WTC11 (cell line): ENCODE results near the gene ABI3.

Experiments
- ATF6 ChIP-seq: sonication (generic); formaldehyde crosslinking; IDR thresholded peaks from 2 replicates; pipeline ENCODE4 v1.8.1; 2023; ENCODE audit warnings: mild to moderate bottlenecking, missing genetic modification reagents
- CREB1 ChIP-seq: sonication (generic); formaldehyde crosslinking; IDR thresholded peaks from 2 replicates; pipeline ENCODE4 v1.8.0; 2023; ENCODE audit warnings: mild to moderate bottlenecking, missing genetic modification reagents
- ESRRA ChIP-seq: sonication (generic); formaldehyde crosslinking; IDR thresholded peaks from 2 replicates; pipeline ENCODE4 v1.8.1; 2022; ENCODE audit warnings: mild to moderate bottlenecking, missing genetic modification reagents, borderline replicate concordance
- JUN ChIP-seq: sonication (generic); formaldehyde crosslinking; IDR thresholded peaks from 2 replicates; pipeline ENCODE4 v1.8.0; 2023; ENCODE audit warnings: mild to moderate bottlenecking, missing genetic modification reagents
- NFYB ChIP-seq: sonication (generic); formaldehyde crosslinking; conservative IDR thresholded peaks from 2 replicates; pipeline ENCODE4 v1.8.0; 2022; ENCODE audit warnings: low read depth, missing genetic modification reagents
- TF ChIP-seq, protein P1 (sequence below): fragments of 200-600 bp; IDR thresholded peaks from 2 replicates; pipeline ENCODE4 v1.8.0; 2022; ENCODE audit warnings: antibody characterized with exemption
- TF ChIP-seq, protein P2 (sequence below): sonication (generic); formaldehyde crosslinking; IDR thresholded peaks from 2 replicates; pipeline ENCODE4 v1.8.1; 2023; ENCODE audit warnings: mild to moderate bottlenecking, moderate library complexity, missing genetic modification reagents
- TF ChIP-seq, protein P3 (sequence below): sonication (generic); formaldehyde crosslinking; conservative IDR thresholded peaks from 2 replicates; pipeline ENCODE4 v1.8.1; 2022; ENCODE audit warnings: mild to moderate bottlenecking, missing genetic modification reagents

DNA sequence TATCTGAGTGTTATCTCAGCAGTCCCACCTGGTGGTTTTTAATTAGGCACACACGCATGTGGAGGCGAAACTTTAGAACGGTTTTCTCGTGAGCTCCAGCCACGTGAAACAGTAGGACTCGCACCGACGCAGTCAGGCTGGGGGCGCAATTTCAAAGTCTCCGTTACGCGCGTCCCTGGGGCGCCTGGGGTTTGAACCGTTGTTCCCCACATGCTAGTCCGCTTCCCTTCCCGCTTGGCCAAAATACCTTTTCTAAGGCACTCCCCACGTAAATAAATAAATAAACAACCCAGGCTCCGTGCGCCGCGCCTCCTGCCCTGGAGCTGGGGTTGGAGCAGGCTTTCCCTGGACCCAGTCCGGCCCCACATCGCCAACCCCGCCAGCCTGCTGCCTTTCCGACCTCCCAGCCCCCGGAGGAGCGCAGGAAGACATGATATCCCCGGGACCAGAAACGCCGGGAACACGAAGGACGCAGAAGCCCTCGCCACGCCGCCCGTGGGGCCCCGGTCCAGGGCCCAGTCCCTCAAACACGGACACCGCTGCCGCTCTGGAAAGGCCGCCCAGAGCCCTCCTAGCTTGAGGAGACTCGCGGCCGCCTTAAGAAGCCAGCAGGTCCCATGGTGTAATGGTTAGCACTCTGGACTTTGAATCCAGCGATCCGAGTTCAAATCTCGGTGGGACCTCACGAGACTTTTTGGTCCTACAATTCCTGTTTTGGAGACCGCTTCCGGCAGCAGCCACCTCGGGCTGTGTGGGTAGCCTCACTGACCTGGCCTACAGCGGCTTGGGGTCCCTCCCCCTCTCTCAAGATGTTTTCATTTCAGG lies 18.4 kb upstream of the ABI3 start:
- no peak for TF ChIP-seq ATF6
- TF ChIP-seq, protein P1, sequence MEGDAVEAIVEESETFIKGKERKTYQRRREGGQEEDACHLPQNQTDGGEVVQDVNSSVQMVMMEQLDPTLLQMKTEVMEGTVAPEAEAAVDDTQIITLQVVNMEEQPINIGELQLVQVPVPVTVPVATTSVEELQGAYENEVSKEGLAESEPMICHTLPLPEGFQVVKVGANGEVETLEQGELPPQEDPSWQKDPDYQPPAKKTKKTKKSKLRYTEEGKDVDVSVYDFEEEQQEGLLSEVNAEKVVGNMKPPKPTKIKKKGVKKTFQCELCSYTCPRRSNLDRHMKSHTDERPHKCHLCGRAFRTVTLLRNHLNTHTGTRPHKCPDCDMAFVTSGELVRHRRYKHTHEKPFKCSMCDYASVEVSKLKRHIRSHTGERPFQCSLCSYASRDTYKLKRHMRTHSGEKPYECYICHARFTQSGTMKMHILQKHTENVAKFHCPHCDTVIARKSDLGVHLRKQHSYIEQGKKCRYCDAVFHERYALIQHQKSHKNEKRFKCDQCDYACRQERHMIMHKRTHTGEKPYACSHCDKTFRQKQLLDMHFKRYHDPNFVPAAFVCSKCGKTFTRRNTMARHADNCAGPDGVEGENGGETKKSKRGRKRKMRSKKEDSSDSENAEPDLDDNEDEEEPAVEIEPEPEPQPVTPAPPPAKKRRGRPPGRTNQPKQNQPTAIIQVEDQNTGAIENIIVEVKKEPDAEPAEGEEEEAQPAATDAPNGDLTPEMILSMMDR = no peak
- TF ChIP-seq, protein P2, sequence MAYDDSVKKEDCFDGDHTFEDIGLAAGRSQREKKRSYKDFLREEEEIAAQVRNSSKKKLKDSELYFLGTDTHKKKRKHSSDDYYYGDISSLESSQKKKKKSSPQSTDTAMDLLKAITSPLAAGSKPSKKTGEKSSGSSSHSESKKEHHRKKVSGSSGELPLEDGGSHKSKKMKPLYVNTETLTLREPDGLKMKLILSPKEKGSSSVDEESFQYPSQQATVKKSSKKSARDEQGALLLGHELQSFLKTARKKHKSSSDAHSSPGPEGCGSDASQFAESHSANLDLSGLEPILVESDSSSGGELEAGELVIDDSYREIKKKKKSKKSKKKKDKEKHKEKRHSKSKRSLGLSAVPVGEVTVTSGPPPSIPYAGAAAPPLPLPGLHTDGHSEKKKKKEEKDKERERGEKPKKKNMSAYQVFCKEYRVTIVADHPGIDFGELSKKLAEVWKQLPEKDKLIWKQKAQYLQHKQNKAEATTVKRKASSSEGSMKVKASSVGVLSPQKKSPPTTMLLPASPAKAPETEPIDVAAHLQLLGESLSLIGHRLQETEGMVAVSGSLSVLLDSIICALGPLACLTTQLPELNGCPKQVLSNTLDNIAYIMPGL (CRISPR knock-in tag) = peak; percentile 98
- TF ChIP-seq CREB1 = no peak
- no peak for TF ChIP-seq NFYB
- no peak for TF ChIP-seq ESRRA
- TF ChIP-seq JUN (CRISPR knock-in tag) = no peak
- TF ChIP-seq, protein P3, sequence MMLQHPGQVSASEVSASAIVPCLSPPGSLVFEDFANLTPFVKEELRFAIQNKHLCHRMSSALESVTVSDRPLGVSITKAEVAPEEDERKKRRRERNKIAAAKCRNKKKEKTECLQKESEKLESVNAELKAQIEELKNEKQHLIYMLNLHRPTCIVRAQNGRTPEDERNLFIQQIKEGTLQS (CRISPR knock-in tag) = no peak
